ENCODE measurements around the gene OPRL1. TPM values are rescaled to one million over a fixed set of nuclear protein-coding genes. Genes with fewer than 3 reads are reported as not detected.
A peak's percentile ranks its signal among the peaks of the same experiment; 100 is the strongest.

Gene OPRL1
- total and polyA plus RNA-seq, 2 of the 8 experiments (the other 6 are each of a cell fraction or from before 2014, with no cell fraction given), result 0.63 to 0.98 TPM

DNA sequence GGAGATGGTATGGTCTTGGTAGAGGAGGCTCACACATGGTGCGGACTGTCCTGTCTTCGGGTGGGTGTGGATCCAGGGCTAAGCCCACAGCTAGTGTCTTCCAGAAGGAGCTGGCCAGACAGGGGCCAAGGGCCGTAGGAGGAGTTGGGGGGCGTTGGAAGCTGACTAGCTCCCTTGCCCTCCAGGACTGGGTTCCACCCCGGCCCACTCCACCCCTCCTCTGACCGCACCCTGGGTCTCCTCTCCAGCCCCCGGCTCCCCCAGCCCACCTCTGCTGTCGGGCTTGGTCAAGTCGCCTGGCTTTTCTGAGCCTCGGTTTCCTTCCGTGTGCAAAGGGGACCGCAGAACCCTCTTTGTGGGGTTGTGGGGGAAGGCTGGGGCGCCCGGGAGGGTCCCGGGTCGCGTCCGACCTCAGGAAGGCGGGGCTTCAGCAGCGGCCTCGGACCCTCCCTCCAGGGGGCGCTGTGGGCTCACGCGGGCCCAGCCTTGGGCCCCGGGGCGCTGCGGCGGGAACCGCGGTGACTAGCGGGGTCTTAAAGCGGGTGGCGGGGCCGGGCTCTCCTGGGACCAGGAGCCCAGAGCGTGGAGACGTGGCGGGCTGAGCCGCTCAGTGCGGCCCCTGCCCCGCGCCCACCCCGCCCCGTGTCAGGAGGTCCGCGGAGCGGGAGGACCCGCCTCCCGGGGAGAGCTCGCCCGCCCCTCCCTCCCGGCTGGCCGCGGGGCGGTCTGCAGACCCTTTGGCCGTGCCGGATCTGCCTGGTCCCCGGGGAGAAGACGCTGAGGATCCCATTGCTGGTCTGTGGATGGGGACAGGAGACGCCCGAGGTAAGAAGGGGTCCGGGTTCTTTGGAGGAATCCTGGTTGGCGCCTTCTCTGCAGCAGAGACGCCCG is 22.1 kb downstream of the OPRL1 start (continued):
- TF ChIP-seq SP1 (IDR thresholded peaks at IDR 0.05; ENCODE audit: low read depth, low read length) (no peak), YY1 (IDR thresholded peaks at IDR 0.05; ENCODE audit: low read depth, low read length) (no peak), MAFK (IDR thresholded peaks at IDR 0.05; ENCODE audit: low read depth, low read length) (no peak), GABPA (IDR thresholded peaks at IDR 0.05; ENCODE audit: borderline replicate concordance, insufficient read depth, low read length) (peak; percentile 69; the same call in 1 of the 2 replicates), JUN (IDR thresholded peaks at IDR 0.05; ENCODE audit: low read depth, low read length) (no peak), TAF1 (IDR thresholded peaks at IDR 0.05; ENCODE audit: low read depth, low read length) (no peak), SRF (IDR thresholded peaks at IDR 0.05; ENCODE audit: low read depth, low read length) (no peak), SIN3A (conservative IDR thresholded peaks at IDR 0.05 in 1 of 2, IDR thresholded peaks at IDR 0.05 in 1 of 2; ENCODE audit: low read depth in 1 of 2, low read length in 2 of 2) (peak in 1 of 2 experiments; percentile 62; a peak in 1 of 4 replicates), E2F6 (IDR thresholded peaks at IDR 0.05) (no peak), BACH1 (IDR thresholded peaks at IDR 0.05; ENCODE audit: low read length) (no peak), GTF2F1 (IDR thresholded peaks at IDR 0.05; ENCODE audit: borderline replicate concordance, low read depth, low read length) (no peak), TEAD4 (IDR thresholded peaks at IDR 0.05; ENCODE audit: low read depth, low read length) (no peak), EP300 (IDR thresholded peaks at IDR 0.05; ENCODE audit: borderline replicate concordance in 1 of 2, low read depth in 2 of 2, low read length in 2 of 2) (no peak), CEBPB (IDR thresholded peaks at IDR 0.05; ENCODE audit: low read depth, low read length) (no peak), POU5F1 (IDR thresholded peaks at IDR 0.05; ENCODE audit: low read depth, low read length) (no peak), CHD1 (IDR thresholded peaks at IDR 0.05; ENCODE audit: low read depth, low read length) (no peak), SIX5 (IDR thresholded peaks at IDR 0.05; ENCODE audit: low read depth, low read length) (no peak), BRCA1 (IDR thresholded peaks at IDR 0.05; ENCODE audit: low read depth, low read length) (no peak), TAF7 (optimal IDR thresholded peaks at IDR 0.05; ENCODE audit: borderline replicate concordance, low read depth, low read length) (no peak), KDM1A (IDR thresholded peaks at IDR 0.05; ENCODE audit: borderline replicate concordance, low read length) (no peak)
- TF ChIP-seq, protein P1, sequence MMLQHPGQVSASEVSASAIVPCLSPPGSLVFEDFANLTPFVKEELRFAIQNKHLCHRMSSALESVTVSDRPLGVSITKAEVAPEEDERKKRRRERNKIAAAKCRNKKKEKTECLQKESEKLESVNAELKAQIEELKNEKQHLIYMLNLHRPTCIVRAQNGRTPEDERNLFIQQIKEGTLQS (IDR thresholded peaks at IDR 0.05; ENCODE audit: insufficient read depth, low read depth, low read length), result no peak
- TF ChIP-seq, protein P2, sequence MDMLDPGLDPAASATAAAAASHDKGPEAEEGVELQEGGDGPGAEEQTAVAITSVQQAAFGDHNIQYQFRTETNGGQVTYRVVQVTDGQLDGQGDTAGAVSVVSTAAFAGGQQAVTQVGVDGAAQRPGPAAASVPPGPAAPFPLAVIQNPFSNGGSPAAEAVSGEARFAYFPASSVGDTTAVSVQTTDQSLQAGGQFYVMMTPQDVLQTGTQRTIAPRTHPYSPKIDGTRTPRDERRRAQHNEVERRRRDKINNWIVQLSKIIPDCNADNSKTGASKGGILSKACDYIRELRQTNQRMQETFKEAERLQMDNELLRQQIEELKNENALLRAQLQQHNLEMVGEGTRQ (IDR thresholded peaks at IDR 0.05; ENCODE audit: low read length), result no peak
